ENCODE measurements around the gene PDLIM5. TPM values are rescaled to one million over a fixed set of nuclear protein-coding genes. Genes with fewer than 3 reads are reported as not detected.

The PDLIM5 gene
- total RNA-seq, 3 donors from 2014 or later (not counting 1 experiment from before 2014, with no cell fraction given) = 41.8 to 94.8 (median 50.5) TPM

- ATAC-seq = peak in 1 of 3 donors; percentile 48
- 6% methylated on average over 2 of the region's 4 CpGs for WGBS (ENCODE audit: insufficient coverage)
- intact Hi-C loops (cut with micrococcal nuclease) = no loop called here
These were observed 68.4 kb downstream of the PDLIM5 start for GRCh38 chr4:94519925-94520789.

GRCh38 chr4:94523033-94523580, 71.4 kb downstream of the PDLIM5 start:
- H3K36me3 ChIP-seq (ENCODE audit: control insufficient read depth, insufficient read depth, low read length) = no peaks in the 10 kb centered on the region
- no peak for DNase-seq
- no peak overlapping the region for H3K4me3 ChIP-seq (ENCODE audit: low read length)
- Mint-ChIP-seq H3K27ac (no peak overlapping the region), H3K27me3 (ENCODE audit: low read depth in 2 of 2) (no peaks in the 10 kb centered on the region), H3K36me3 (no peaks in the 10 kb centered on the region), H3K4me3 (no peak overlapping the region), H3K4me1 (peaks cover 20 to 26% of the 10 kb centered on the region in 2 donors), H3K9me3 (no peaks in the 10 kb centered on the region)
- H3K27ac ChIP-seq (ENCODE audit: low read length) = no peak overlapping the region
- H3K9me3 ChIP-seq (ENCODE audit: control insufficient read depth, insufficient read depth, low read length) = no peaks in the 10 kb centered on the region
- TF ChIP-seq CTCF (IDR thresholded peaks at IDR 0.05) = no peak
- no peaks in the 10 kb centered on the region for H3K4me1 ChIP-seq (ENCODE audit: control insufficient read depth, insufficient read depth, low read length)
- ATAC-seq = no peak
- no peaks in the 10 kb centered on the region for H3K27me3 ChIP-seq (ENCODE audit: control insufficient read depth, insufficient read depth, low read length)
- intact Hi-C loops (cut with micrococcal nuclease) = no loop called here

More at GRCh38 chr4:94519925-94520789, 68.4 kb downstream of the PDLIM5 start:
- Mint-ChIP-seq H3K4me1 (peaks cover 25 to 31% of the 10 kb centered on the region in 2 donors), H3K27ac (peak overlapping the region in 1 of 2 donors; percentile 10), H3K36me3 (no peaks in the 10 kb centered on the region), H3K9me3 (no peaks in the 10 kb centered on the region), H3K4me3 (no peak overlapping the region), H3K27me3 (ENCODE audit: low read depth in 2 of 2) (no peaks in the 10 kb centered on the region)
- Histone ChIP-seq H3K36me3 (ENCODE audit: control insufficient read depth, insufficient read depth, low read length) (no peaks in the 10 kb centered on the region), H3K27me3 (ENCODE audit: control insufficient read depth, insufficient read depth, low read length) (no peaks in the 10 kb centered on the region), H3K4me3 (ENCODE audit: low read length) (no peak overlapping the region), H3K9me3 (ENCODE audit: control insufficient read depth, insufficient read depth, low read length) (no peaks in the 10 kb centered on the region), H3K4me1 (ENCODE audit: control insufficient read depth, insufficient read depth, low read length) (no peaks in the 10 kb centered on the region), H3K27ac (ENCODE audit: low read length) (no peak overlapping the region)
- DNase-seq = no peak
- no peak for TF ChIP-seq CTCF (IDR thresholded peaks at IDR 0.05)

- TF ChIP-seq CTCF (IDR thresholded peaks at IDR 0.05) = no peak
- no peak for ATAC-seq
These were observed 71.9 kb downstream of the PDLIM5 start for GRCh38 chr4:94523617-94524016.

More at GRCh38 chr4:94523617-94524016, 71.9 kb downstream of the PDLIM5 start:
- Histone ChIP-seq H3K4me1 (ENCODE audit: control insufficient read depth, insufficient read depth, low read length) (no peaks in the 10 kb centered on the region), H3K4me3 (ENCODE audit: low read length) (no peak overlapping the region), H3K27ac (ENCODE audit: low read length) (no peak overlapping the region), H3K36me3 (ENCODE audit: control insufficient read depth, insufficient read depth, low read length) (no peaks in the 10 kb centered on the region), H3K9me3 (ENCODE audit: control insufficient read depth, insufficient read depth, low read length) (no peaks in the 10 kb centered on the region), H3K27me3 (ENCODE audit: control insufficient read depth, insufficient read depth, low read length) (no peaks in the 10 kb centered on the region)
- Mint-ChIP-seq H3K27ac (no peak overlapping the region), H3K27me3 (ENCODE audit: low read depth in 2 of 2) (no peaks in the 10 kb centered on the region), H3K4me1 (peaks cover 19 to 27% of the 10 kb centered on the region in 2 donors), H3K36me3 (no peaks in the 10 kb centered on the region), H3K4me3 (no peak overlapping the region), H3K9me3 (no peaks in the 10 kb centered on the region)
- no peak for DNase-seq
- intact Hi-C loops (cut with micrococcal nuclease) = no loop called here
- 96% methylated on average over 2 of the region's 3 CpGs for WGBS (ENCODE audit: insufficient coverage)

Measured in natural killer cell (primary cell).